Lower leg skin (tissue), 4 donors: ENCODE results near the gene ABL1. TPM values are rescaled to one million over a fixed set of nuclear protein-coding genes. Genes with fewer than 3 reads are reported as not detected.

ENCODE experiments used
- DNase-seq, 2 donors: peaks; one replicate each; pipeline ENCODE4 v3.0.0-alpha.2; 2019; ENCODE audit warnings: low spot score in 2 of 2
- H3K4me3 ChIP-seq: fragments of 200-600 bp; sonication (generic); 2 replicates; pipeline ENCODE4 v1.5.1; 2017; ENCODE audit warnings: mild to moderate bottlenecking, low read depth; ENCODE audit not compliant: poor library complexity, severe bottlenecking
- CTCF ChIP-seq, 3 donors: fragments of 450-650 bp; IDR thresholded peaks; one replicate each; pipeline ENCODE4 v1.5.1; 2016; ENCODE audit warnings: antibody characterized with exemption in 3 of 3, mild to moderate bottlenecking in 3 of 3, moderate library complexity in 2 of 3
- POLR2A ChIP-seq, 2 donors: fragments of 450-650 bp; IDR thresholded peaks; one replicate each; pipeline ENCODE4 v1.6.1; 2016 to 2017; ENCODE audit warnings: antibody characterized with exemption in 2 of 2, mild to moderate bottlenecking in 1 of 2, moderate library complexity in 1 of 2
- WGBS, 2 donors: methylation state at CpG; one replicate each; pipeline ENCODE4 v1.1.5; 2018; 5-methylcytosine and 5-hydroxymethylcytosine counted together
- intact Hi-C: fragments of 100-400 bp; cut with DNase I; formaldehyde crosslinking; loops from one replicate; pipeline ENCODE4 v1.15.0; 2023; ENCODE audit warnings: low total_unique reads
- total RNA-seq, 4 donors: library from RNA; depleted of rRNA; stranded (reverse); fragments of >200 nt; gene quantifications; one replicate each; pipeline ENCODE4 v1.1.0, GENCODE V29; 2016

Gene ABL1
- total RNA-seq, 4 donors from 2014 or later, result 21.2 to 47.2 (median 34.3) TPM

- no peak for TF ChIP-seq POLR2A (IDR thresholded peaks at IDR 0.05)
- TF ChIP-seq CTCF (IDR thresholded peaks at IDR 0.05), result no peak
- no peak for DNase-seq
- 75% methylated on average over 9 of the region's 9 CpGs for WGBS, 2 donors
- intact Hi-C loops, result no loop called here
- no peak overlapping the region for H3K4me3 ChIP-seq
These were observed 4.4 kb downstream of the ABL1 start for GRCh38 chr9:130839132-130840111.

DNA sequence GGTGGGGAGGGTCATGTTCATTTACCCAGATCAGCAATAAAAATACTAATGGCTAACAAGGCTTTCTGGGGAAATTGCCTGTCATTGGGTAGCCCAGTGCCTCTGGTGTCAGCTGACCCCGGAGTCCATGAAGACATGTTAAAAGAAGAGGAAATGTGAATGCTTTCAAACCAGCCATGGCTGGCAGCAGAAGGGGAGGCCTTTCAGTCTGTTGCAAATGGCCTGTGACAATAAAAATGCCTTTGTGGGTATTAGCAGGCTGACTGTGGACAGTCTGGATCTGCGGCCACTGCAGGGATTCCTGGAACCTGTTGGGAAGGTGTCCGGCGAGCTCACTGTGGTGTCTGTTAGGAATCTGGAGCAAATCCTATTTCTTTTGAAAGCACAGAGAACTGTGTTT lies 7.5 kb downstream of the ABL1 start:
- DNase-seq, result no peak
- TF ChIP-seq CTCF (IDR thresholded peaks at IDR 0.05) (no peak), POLR2A (IDR thresholded peaks at IDR 0.05) (no peak)
- 80 to 86% methylated on average over 4 of the region's 4 CpGs for WGBS, 2 donors
- intact Hi-C loops, result no loop called here
- no peak overlapping the region for H3K4me3 ChIP-seq

DNA sequence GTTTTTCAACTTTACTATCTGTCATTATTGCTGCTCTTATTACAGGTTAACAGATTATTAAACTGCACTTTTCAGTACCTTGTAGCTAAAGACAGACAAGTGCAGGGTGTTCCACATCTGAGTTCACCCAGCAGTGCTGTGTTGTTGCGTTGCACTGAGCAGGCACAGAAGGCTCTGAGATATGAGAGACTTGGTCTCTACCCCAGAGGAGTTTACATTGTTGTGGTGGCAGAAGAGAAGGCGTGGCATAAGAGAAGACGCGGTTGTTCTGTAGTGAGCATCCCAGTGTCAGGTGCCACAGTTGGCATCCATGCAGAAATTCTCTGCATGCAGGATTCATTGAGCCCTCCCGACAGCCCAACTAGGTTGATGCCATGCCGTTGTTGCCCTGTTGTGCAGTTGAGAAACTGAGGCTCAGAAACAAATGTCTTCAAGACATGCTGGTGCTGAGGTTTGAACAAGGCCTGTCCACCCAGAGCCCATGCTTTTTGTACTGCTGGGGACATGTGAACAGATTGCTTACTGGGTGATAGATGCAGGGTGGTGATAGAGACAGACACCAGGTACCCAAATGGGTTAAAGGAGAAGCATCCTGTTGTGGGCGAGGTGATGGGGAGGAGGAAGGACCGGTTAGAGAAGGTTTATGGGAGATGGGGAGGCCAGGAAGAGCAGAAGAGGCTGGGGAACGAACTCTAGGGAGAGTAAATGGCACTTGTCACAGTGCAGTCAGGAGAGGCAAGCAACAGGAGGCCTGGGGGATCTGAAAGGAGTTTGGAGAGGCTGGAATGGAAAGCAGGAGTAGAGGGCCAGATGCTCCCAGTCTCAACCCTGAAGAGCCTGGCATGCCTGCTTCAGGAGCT lies 8.2 kb downstream of the ABL1 start:
- WGBS, 2 donors, result 64 to 75% methylated on average over 9 of the region's 9 CpGs

GRCh38 chr9:130844044-130844451 lies 9.0 kb downstream of the ABL1 start:
- intact Hi-C loops, result no loop called here
- WGBS, 2 donors, result 59 to 71% methylated on average over 4 of the region's 4 CpGs
- peak; percentile 49 to 87 for DNase-seq

More for the DNA sequence above, 8.2 kb downstream of the ABL1 start:
- no peak overlapping the region for H3K4me3 ChIP-seq
- intact Hi-C loops, result no loop called here
- no peak for TF ChIP-seq CTCF (IDR thresholded peaks at IDR 0.05)
- no peak for TF ChIP-seq POLR2A (IDR thresholded peaks at IDR 0.05)
- DNase-seq, result no peak

GRCh38 chr9:130845254-130845653 lies 10.2 kb downstream of the ABL1 start:
- WGBS, 2 donors, result 64 to 66% methylated on average over 10 of the region's 10 CpGs
- H3K4me3 ChIP-seq, result no peak overlapping the region
- intact Hi-C loops, result no loop called here
- TF ChIP-seq POLR2A (IDR thresholded peaks at IDR 0.05) (no peak), CTCF (IDR thresholded peaks at IDR 0.05) (no peak)
- no peak for DNase-seq

More at GRCh38 chr9:130844044-130844451, 9.0 kb downstream of the ABL1 start:
- no peak overlapping the region for H3K4me3 ChIP-seq
- no peak for TF ChIP-seq CTCF (IDR thresholded peaks at IDR 0.05)
- TF ChIP-seq POLR2A (IDR thresholded peaks at IDR 0.05), result no peak
